Skin of body (tissue), 2 donors: ENCODE results near the gene DNAJB1. TPM values are rescaled to one million over a fixed set of nuclear protein-coding genes. Genes with fewer than 3 reads are reported as not detected.
"Not testable (repeated sequence)": the region's sequence is repeated elsewhere in the genome, so short reads cannot be mapped to it uniquely, and the experiment has no call there.

Experiments used
- DNase-seq: peaks from one replicate; lab custom pipeline; 2025; lab: John Stamatoyannopoulos, UW
- total RNA-seq: library from RNA; depleted of rRNA; stranded (reverse); fragments of >200 nt; gene quantifications from one replicate; pipeline ENCODE4 v1.2.3, GENCODE V29; 2014

DNAJB1 gene
- total RNA-seq, 1 donor from 2014 or later: 64.9 TPM

- no peak for DNase-seq
Measured at GRCh38 chr19:14553042-14553938, 35.1 kb upstream of the DNAJB1 start.

GRCh38 chr19:14552006-14552360 is 33.8 kb upstream of the DNAJB1 start:
- DNase-seq: not testable (repeated sequence)

GRCh38 chr19:14551134-14552005 is 33.2 kb upstream of the DNAJB1 start:
- peak; percentile 43 for DNase-seq

- DNase-seq: no peak
Measured at GRCh38 chr19:14550201-14550754, 32.1 kb upstream of the DNAJB1 start.

GRCh38 chr19:14545716-14546082 is 27.5 kb upstream of the DNAJB1 start:
- DNase-seq: no peak

- peak; percentile 32 for DNase-seq
Measured at GRCh38 chr19:14544977-14545715, 26.9 kb upstream of the DNAJB1 start.

GRCh38 chr19:14544047-14544446 is 25.9 kb upstream of the DNAJB1 start:
- no peak for DNase-seq

GRCh38 chr19:14542711-14543328 is 24.6 kb upstream of the DNAJB1 start:
- peak; percentile 48 for DNase-seq

- DNase-seq: not testable (repeated sequence)
Measured at GRCh38 chr19:14541979-14542378, 23.8 kb upstream of the DNAJB1 start.

- DNase-seq: no peak
Measured at GRCh38 chr19:14540741-14541525, 22.7 kb upstream of the DNAJB1 start.

- DNase-seq: peak; percentile 39
Measured at GRCh38 chr19:14536926-14537692, 18.9 kb upstream of the DNAJB1 start.

- no peak for DNase-seq
Measured at GRCh38 chr19:14533450-14533849, 15.3 kb upstream of the DNAJB1 start.

GRCh38 chr19:14530506-14530905 is 12.3 kb upstream of the DNAJB1 start:
- DNase-seq: no peak

GRCh38 chr19:14530005-14530348 is 11.8 kb upstream of the DNAJB1 start:
- DNase-seq: no peak

- peak; percentile 100 for DNase-seq
Measured at GRCh38 chr19:14529254-14530004, 11.2 kb upstream of the DNAJB1 start, which contains the start of gene TECR. TECR (plus strand) TSS chr19:14529594; CDS start chr19:14529697, 103 bp downstream.

- DNase-seq: no peak
Measured at GRCh38 chr19:14528419-14529253, 10.4 kb upstream of the DNAJB1 start.

GRCh38 chr19:14526423-14526822 is 8.2 kb upstream of the DNAJB1 start:
- DNase-seq: no peak

GRCh38 chr19:14525729-14526128 is 7.5 kb upstream of the DNAJB1 start:
- DNase-seq: peak; percentile 37
